Measurements from ENCODE around the gene CHD2. TPM values are rescaled to one million over a fixed set of nuclear protein-coding genes. Genes with fewer than 3 reads are reported as not detected.

Gene CHD2
- polyA plus RNA-seq, 1 experiment, result 62.6 TPM

DNA sequence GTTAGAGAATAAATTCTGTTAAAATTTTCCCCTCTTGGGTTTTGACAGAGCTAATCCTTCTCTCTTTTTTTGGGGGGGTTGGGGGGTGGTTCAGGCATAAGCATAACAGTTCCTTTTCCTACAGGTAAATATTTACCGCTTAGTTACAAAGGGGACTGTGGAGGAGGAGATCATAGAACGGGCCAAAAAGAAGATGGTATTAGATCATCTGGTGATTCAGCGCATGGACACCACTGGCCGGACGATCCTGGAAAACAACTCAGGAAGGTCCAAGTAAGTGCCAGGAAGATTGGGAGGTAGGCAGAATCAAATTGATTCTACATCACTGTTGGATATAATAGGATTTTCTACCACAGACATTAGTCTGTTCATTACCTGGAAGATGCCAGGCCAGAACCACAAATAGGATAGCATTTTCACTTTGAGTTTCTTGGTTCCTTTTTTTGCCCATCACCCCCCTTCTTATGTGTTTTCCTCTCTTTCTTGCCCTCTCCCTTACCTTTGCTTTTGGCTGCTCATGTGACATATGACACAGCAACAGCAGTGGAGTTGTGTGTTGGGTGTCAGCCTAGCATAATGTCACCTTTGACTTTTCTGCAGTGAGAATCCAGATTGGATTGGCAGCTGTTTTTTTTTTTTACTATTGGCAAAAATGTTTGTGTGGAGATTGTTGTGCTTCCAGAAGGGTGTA, 79.0 kb downstream of the CHD2 start:
- TF ChIP-seq, protein P1, sequence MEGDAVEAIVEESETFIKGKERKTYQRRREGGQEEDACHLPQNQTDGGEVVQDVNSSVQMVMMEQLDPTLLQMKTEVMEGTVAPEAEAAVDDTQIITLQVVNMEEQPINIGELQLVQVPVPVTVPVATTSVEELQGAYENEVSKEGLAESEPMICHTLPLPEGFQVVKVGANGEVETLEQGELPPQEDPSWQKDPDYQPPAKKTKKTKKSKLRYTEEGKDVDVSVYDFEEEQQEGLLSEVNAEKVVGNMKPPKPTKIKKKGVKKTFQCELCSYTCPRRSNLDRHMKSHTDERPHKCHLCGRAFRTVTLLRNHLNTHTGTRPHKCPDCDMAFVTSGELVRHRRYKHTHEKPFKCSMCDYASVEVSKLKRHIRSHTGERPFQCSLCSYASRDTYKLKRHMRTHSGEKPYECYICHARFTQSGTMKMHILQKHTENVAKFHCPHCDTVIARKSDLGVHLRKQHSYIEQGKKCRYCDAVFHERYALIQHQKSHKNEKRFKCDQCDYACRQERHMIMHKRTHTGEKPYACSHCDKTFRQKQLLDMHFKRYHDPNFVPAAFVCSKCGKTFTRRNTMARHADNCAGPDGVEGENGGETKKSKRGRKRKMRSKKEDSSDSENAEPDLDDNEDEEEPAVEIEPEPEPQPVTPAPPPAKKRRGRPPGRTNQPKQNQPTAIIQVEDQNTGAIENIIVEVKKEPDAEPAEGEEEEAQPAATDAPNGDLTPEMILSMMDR (IDR thresholded peaks at IDR 0.05; ENCODE audit: low read depth, low read length), result no peak
- no peak overlapping the region for H3K27ac ChIP-seq (ENCODE audit: low read depth, low read length)
- DNase-seq (ENCODE audit: low read depth, low spot score), result no peak
- ChIA-PET CTCF (interaction anchor here (0.6 to 1.5 kb wide), 3 partner anchors 9 to 182 kb away, joined by 3 to 10 read pairs (median 6); no protein-coding TSS in a partner anchor), POLR2A (interaction anchor here (0.7 kb wide), 1 partner anchor 20 kb away, joined by 3 read pairs; no protein-coding TSS in a partner anchor)
- no peak overlapping the region for H3K4me3 ChIP-seq (ENCODE audit: low read depth, low read length)
- H3K27me3 ChIP-seq (ENCODE audit: control insufficient read depth, insufficient read depth, low read length), result no peaks in the 10 kb centered on the region
- no peaks in the 10 kb centered on the region for H3K9me3 ChIP-seq (ENCODE audit: control insufficient read depth, insufficient read depth, low read length)

DNA sequence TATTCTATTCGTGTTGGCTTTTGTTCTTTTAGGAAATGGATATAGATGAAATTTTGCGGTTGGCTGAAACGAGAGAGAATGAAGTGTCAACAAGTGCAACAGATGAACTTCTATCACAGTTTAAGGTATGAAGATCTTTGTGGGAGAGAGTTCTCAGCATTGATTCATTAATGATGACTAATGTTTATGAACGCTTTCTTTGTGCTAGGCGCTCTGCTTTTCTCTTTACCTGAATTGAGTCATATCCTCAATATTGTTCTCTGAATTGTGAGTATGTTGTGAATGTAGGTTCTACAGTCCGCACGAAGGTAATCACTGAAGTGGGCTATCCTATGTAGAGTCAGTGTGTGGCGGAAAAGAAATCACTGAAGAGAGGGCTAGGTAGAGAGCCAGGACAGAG, 81.2 kb downstream of the CHD2 start:
- CTCF ChIA-PET, result interaction anchor here (1.5 kb wide), 1 partner anchor 11 kb away, joined by 3 read pairs; no protein-coding TSS in a partner anchor
- no peak for DNase-seq (ENCODE audit: low read depth, low spot score)
- no peak overlapping the region for H3K27ac ChIP-seq (ENCODE audit: low read depth, low read length)

DNA sequence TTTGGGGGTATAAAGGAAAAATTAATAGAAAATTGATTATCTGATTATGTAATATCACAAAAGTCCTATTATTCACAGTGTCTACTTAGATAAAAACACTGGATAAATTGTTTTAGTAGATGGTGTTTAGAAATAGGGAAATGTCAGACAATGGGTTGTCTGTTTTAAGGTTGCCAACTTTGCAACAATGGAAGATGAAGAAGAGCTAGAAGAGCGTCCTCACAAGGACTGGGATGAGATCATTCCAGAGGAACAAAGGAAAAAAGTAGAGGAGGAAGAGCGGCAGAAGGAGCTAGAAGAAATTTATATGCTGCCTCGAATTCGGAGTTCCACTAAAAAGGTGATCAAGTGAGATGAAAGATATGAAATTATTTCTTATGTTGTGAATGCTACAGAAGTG, 84.0 kb downstream of the CHD2 start:
- Histone ChIP-seq H3K27ac (ENCODE audit: low read depth, low read length) (no peak overlapping the region), H3K9me3 (ENCODE audit: control insufficient read depth, insufficient read depth, low read length) (no peaks in the 10 kb centered on the region), H3K4me3 (ENCODE audit: low read depth, low read length) (no peak overlapping the region), H3K27me3 (ENCODE audit: control insufficient read depth, insufficient read depth, low read length) (no peaks in the 10 kb centered on the region)
- no peak for DNase-seq (ENCODE audit: low read depth, low spot score)
- TF ChIP-seq, protein P1 (IDR thresholded peaks at IDR 0.05; ENCODE audit: low read depth, low read length), result no peak
- ChIA-PET CTCF (no interaction called here), POLR2A (no interaction called here)

More for the DNA sequence above, 81.2 kb downstream of the CHD2 start:
- POLR2A ChIA-PET, result no interaction called here
- Histone ChIP-seq H3K4me3 (ENCODE audit: low read depth, low read length) (no peak overlapping the region), H3K27me3 (ENCODE audit: control insufficient read depth, insufficient read depth, low read length) (no peaks in the 10 kb centered on the region), H3K9me3 (ENCODE audit: control insufficient read depth, insufficient read depth, low read length) (no peaks in the 10 kb centered on the region)
- TF ChIP-seq, protein P1 (IDR thresholded peaks at IDR 0.05; ENCODE audit: low read depth, low read length), result no peak

DNA sequence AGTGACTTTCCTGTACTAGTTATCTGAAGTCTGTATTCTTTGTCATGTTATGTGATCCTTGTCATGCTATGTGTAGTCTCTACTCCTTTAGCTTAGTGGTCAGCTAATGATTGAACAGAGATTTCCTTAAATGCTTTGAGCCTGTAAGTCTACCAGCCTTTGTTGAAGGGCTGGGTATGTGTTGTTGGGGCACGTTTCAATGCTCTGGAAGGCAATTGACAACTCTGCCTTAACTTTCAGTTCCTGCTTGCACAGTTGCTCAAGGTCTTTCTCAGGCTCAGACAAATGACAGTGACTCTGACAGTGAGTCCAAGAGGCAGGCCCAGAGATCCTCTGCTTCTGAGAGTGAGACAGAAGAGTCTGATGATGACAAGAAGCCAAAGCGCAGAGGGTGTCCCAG, 89.3 kb downstream of the CHD2 start:
- no peak for DNase-seq (ENCODE audit: low read depth, low spot score)
- TF ChIP-seq, protein P1 (IDR thresholded peaks at IDR 0.05; ENCODE audit: low read depth, low read length), result no peak
- no peak overlapping the region for H3K4me3 ChIP-seq (ENCODE audit: low read depth, low read length)
- H3K9me3 ChIP-seq (ENCODE audit: control insufficient read depth, insufficient read depth, low read length), result no peaks in the 10 kb centered on the region
- POLR2A ChIA-PET, result no interaction called here
- no peak overlapping the region for H3K27ac ChIP-seq (ENCODE audit: low read depth, low read length)
- CTCF ChIA-PET, result interaction anchor here (1.4 kb wide), 1 partner anchor 192 kb away, joined by 4 read pairs; no protein-coding TSS in a partner anchor
- H3K27me3 ChIP-seq (ENCODE audit: control insufficient read depth, insufficient read depth, low read length), result no peaks in the 10 kb centered on the region

DNA sequence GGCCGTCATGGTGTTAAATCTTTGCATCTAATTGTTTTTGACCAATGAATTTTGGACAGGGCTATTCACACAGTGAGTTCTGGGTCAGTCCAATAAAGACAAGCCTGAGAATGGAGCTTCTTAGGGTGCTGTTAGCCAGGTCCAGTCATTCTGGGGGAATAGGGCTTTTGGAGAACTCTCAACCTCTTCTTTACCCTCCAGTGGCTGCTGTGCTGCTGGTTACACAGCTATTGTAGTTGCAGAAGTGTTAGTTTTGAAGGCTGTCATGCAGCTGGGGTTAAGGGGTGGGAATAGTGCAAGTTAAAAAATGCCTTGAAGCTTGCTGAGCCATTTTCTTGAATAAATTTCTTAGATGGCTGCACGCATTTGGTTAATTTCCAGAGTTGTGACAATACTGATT, 89.9 kb downstream of the CHD2 start:
- no peak for DNase-seq (ENCODE audit: low read depth, low spot score)
- Histone ChIP-seq H3K27ac (ENCODE audit: low read depth, low read length) (no peak overlapping the region), H3K9me3 (ENCODE audit: control insufficient read depth, insufficient read depth, low read length) (no peaks in the 10 kb centered on the region), H3K27me3 (ENCODE audit: control insufficient read depth, insufficient read depth, low read length) (no peaks in the 10 kb centered on the region), H3K4me3 (ENCODE audit: low read depth, low read length) (no peak overlapping the region)
- ChIA-PET POLR2A (no interaction called here), CTCF (interaction anchor here (1.4 kb wide), 1 partner anchor 193 kb away, joined by 4 read pairs; no protein-coding TSS in a partner anchor)
- TF ChIP-seq, protein P1 (IDR thresholded peaks at IDR 0.05; ENCODE audit: low read depth, low read length), result no peak
